Panc1 (cell line): ENCODE measurements around the gene B4GALT7. TPM values are rescaled to one million over a fixed set of nuclear protein-coding genes. Genes with fewer than 3 reads are reported as not detected.

Source experiments
- ATAC-seq: fragments of 200-7000 bp; cut with Tn5 transposase; 2 replicates; pipeline ENCODE4 v1.9.1; 2020; ENCODE audit warnings: mild to moderate bottlenecking, moderate library complexity
- BruUV-seq: library from RNA; stranded (reverse); fragments of 400-500 nt; replicated peaks from 2 replicates; lab custom pipeline; 2021; lab: Mats Ljungman, UMichigan
- CTCF ChIA-PET: fragments of 300-600 bp; sonication (Branson Sonifier 250); formaldehyde crosslinking; loops from one replicate; lab custom pipeline; 2022; ENCODE audit warnings: antibody characterized with exemption; lab: Charles Lee
- POLR2A ChIA-PET: fragments of 300-600 bp; sonication (Branson Sonifier 250); formaldehyde crosslinking; loops from one replicate; lab custom pipeline; 2022; ENCODE audit warnings: antibody characterized with exemption; lab: Charles Lee
- DNase-seq: peaks from one replicate; pipeline ENCODE4 v3.0.0-alpha.2; 2010; ENCODE audit warnings: low read depth, low spot score
- H3K27ac ChIP-seq: 2 replicates; pipeline ENCODE4 v1.5.1; 2011; ENCODE audit warnings: mild to moderate bottlenecking, low read length, inconsistent platforms
- H3K27me3 ChIP-seq: fragments of 200-500 bp; sonication (Bioruptor generic); 2 replicates; pipeline ENCODE4 v1.6.0; 2014; ENCODE audit warnings: low read length, inconsistent platforms; ENCODE audit not compliant: control insufficient read depth, insufficient read depth
- H3K36me3 ChIP-seq: fragments of 200-500 bp; sonication (Bioruptor generic); 2 replicates; pipeline ENCODE4 v1.5.1; 2014; ENCODE audit warnings: inconsistent platforms, mild to moderate bottlenecking, low read length, moderate library complexity; ENCODE audit not compliant: control insufficient read depth, insufficient read depth
- H3K4me1 ChIP-seq: 2 replicates; pipeline ENCODE4 v1.5.1; 2011; ENCODE audit warnings: inconsistent platforms, mild to moderate bottlenecking, low read length, moderate library complexity; ENCODE audit not compliant: control insufficient read depth, insufficient read depth
- H3K4me3 ChIP-seq, 2 experiments: 2 replicates each; pipeline ENCODE4 v1.5.1; 2011 to 2012; ENCODE audit warnings: low read depth in 2 of 2, low read length in 2 of 2, mild to moderate bottlenecking in 2 of 2, inconsistent platforms in 1 of 2, moderate library complexity in 1 of 2
- H3K9me3 ChIP-seq: fragments of 200-500 bp; sonication (Bioruptor generic); 2 replicates; pipeline ENCODE4 v1.5.1; 2014; ENCODE audit warnings: low read depth, mild to moderate bottlenecking, inconsistent platforms, low read length, moderate library complexity; ENCODE audit not compliant: control insufficient read depth, insufficient read depth
- POLR2AphosphoS5 ChIP-seq: IDR thresholded peaks from 2 replicates; pipeline ENCODE4 v1.6.1; 2012; ENCODE audit warnings: mild to moderate bottlenecking, low read depth, low read length, moderate library complexity
- SIN3A ChIP-seq: IDR thresholded peaks from 2 replicates; pipeline ENCODE4 v1.6.1; 2012; ENCODE audit warnings: low read depth, mild to moderate bottlenecking, low read length, moderate library complexity, borderline replicate concordance; ENCODE audit not compliant: insufficient read depth
- TCF7L2 ChIP-seq: IDR thresholded peaks from 2 replicates; pipeline ENCODE4 v1.6.1; 2011; ENCODE audit warnings: mild to moderate bottlenecking, low read depth, low read length, inconsistent platforms
- in situ Hi-C: cut with HindIII; loops from 2 replicates; pipeline ENCODE4 v1.10.0; 2016; ENCODE audit warnings: low sequenced_read_pairs, low pct_unique_long_range_greater_than_20kb
- intact Hi-C: fragments of 100-400 bp; cut with micrococcal nuclease; formaldehyde crosslinking; loops from one replicate; pipeline ENCODE4 v1.10.0; 2022; ENCODE audit not compliant: unreplicated experiment
- total RNA-seq: library from RNA; stranded (reverse); gene quantifications from one replicate; pipeline ENCODE4 v1.2.1, GENCODE V29; 2021; ENCODE audit not compliant: unreplicated experiment
- TF ChIP-seq, protein P1 (sequence below): fragments of 450-650 bp; IDR thresholded peaks from 2 replicates; pipeline ENCODE4 v1.5.1; 2017; ENCODE audit warnings: mild to moderate bottlenecking
- TF ChIP-seq, protein P2 (sequence below), 2 experiments: IDR thresholded peaks; 2 replicates each; pipeline ENCODE4 v1.6.1; 2011 to 2012; ENCODE audit warnings: low read depth in 2 of 2, control low read depth in 1 of 2, low read length in 1 of 2, mild to moderate bottlenecking in 1 of 2, moderate library complexity in 1 of 2; ENCODE audit not compliant: insufficient read depth in 1 of 2

Gene B4GALT7
- total RNA-seq, 1 experiment from 2014 or later, result 38.0 TPM

DNA sequence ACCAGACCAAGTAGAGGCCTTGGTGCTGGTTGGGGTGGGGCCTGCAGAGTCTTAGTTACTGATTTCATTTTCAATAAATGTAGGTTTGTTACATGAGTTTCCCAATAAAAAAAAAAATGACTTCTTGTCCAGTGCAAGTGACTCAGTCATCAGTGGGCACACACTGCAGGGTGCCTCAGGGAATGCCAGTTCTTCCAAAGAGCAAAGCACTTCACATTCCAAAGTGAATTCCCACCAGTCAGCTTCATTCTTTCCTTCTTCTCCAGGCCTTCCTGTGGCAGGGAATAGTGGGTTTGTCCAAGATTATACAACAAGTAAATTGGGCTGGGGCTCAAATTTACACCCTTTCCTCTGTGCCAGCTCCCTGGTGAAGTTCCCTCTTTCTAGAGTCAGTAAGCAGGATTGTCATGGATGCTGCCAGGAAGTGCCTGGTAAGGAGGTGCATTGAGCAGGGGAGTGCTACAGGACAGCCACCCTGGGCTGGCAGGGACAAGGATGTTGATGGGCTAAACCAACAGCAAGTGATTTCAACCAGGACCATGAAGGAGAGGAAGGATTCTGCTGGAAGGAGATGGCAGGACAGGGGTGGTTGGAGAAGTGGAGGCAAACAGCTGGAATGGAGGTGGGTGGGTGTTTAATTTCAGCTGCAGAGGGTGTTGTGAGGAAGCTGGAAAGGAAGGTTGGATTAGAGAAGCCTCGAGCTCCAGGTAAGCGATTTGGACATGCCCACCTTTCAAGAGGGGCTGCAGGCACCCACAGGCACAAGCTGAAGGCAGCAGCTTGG is 3.7 kb upstream of the B4GALT7 start:
- no peak for TF ChIP-seq POLR2AphosphoS5
- TF ChIP-seq, protein P1, sequence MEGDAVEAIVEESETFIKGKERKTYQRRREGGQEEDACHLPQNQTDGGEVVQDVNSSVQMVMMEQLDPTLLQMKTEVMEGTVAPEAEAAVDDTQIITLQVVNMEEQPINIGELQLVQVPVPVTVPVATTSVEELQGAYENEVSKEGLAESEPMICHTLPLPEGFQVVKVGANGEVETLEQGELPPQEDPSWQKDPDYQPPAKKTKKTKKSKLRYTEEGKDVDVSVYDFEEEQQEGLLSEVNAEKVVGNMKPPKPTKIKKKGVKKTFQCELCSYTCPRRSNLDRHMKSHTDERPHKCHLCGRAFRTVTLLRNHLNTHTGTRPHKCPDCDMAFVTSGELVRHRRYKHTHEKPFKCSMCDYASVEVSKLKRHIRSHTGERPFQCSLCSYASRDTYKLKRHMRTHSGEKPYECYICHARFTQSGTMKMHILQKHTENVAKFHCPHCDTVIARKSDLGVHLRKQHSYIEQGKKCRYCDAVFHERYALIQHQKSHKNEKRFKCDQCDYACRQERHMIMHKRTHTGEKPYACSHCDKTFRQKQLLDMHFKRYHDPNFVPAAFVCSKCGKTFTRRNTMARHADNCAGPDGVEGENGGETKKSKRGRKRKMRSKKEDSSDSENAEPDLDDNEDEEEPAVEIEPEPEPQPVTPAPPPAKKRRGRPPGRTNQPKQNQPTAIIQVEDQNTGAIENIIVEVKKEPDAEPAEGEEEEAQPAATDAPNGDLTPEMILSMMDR, result no peak
- no peak for TF ChIP-seq SIN3A
- TF ChIP-seq TCF7L2, result no peak
- TF ChIP-seq, protein P2, sequence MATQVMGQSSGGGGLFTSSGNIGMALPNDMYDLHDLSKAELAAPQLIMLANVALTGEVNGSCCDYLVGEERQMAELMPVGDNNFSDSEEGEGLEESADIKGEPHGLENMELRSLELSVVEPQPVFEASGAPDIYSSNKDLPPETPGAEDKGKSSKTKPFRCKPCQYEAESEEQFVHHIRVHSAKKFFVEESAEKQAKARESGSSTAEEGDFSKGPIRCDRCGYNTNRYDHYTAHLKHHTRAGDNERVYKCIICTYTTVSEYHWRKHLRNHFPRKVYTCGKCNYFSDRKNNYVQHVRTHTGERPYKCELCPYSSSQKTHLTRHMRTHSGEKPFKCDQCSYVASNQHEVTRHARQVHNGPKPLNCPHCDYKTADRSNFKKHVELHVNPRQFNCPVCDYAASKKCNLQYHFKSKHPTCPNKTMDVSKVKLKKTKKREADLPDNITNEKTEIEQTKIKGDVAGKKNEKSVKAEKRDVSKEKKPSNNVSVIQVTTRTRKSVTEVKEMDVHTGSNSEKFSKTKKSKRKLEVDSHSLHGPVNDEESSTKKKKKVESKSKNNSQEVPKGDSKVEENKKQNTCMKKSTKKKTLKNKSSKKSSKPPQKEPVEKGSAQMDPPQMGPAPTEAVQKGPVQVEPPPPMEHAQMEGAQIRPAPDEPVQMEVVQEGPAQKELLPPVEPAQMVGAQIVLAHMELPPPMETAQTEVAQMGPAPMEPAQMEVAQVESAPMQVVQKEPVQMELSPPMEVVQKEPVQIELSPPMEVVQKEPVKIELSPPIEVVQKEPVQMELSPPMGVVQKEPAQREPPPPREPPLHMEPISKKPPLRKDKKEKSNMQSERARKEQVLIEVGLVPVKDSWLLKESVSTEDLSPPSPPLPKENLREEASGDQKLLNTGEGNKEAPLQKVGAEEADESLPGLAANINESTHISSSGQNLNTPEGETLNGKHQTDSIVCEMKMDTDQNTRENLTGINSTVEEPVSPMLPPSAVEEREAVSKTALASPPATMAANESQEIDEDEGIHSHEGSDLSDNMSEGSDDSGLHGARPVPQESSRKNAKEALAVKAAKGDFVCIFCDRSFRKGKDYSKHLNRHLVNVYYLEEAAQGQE (IDR thresholded peaks at IDR 0.05; ENCODE audit: insufficient read depth in 1 of 2, low read depth in 2 of 2, low read length in 1 of 2), result no peak
- in situ Hi-C loops, result loop anchor here (10.0 kb wide), 1 partner anchor 51 kb away; no protein-coding TSS in a partner anchor
- DNase-seq (no peak), ATAC-seq (no peak)
- no peak overlapping the region for H3K4me3 ChIP-seq
- BruUV-seq, result no TSS peak
- no peak overlapping the region for H3K27ac ChIP-seq
- intact Hi-C loops, result no loop called here
- POLR2A ChIA-PET, result interaction anchor here (0.5 kb wide), 1 partner anchor 17 kb away, joined by 9 read pairs; no protein-coding TSS in a partner anchor
- CTCF ChIA-PET, result no interaction called here
- peaks cover 14% of the 10 kb centered on the region for H3K36me3 ChIP-seq
- H3K4me1 ChIP-seq, result peaks cover 11% of the 10 kb centered on the region
- H3K27me3 ChIP-seq, result 0 out of 2 replicates have a peak, but pooled peaks cover under 1% of the 10 kb centered on the region
- H3K9me3 ChIP-seq, result no peaks in the 10 kb centered on the region

DNA sequence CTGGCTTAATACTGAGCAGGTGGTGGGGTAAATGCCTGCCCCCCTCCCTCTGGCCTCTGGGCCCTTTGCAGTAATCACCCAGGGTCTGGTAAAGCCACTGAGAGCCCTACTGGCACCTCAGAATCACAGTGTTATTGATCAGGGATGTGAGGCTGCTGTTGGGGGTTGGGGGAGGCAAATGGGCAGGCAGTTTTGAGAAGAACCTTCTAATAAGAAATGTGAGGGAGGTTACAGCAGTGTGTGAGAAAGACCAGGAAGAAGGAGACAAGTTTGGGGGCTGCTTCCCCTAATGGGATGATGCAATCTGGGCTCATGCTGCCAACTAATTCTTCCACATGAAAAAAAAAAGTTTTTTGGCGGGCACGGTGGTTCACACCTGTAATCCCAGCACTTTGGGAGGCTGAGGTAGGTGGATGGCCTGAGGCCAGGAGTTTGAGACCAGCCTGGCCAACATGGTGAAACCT is 3.1 kb upstream of the B4GALT7 start:
- BruUV-seq, result no TSS peak
- H3K4me3 ChIP-seq, result no peak overlapping the region
- H3K36me3 ChIP-seq, result peaks cover 14% of the 10 kb centered on the region
- TF ChIP-seq POLR2AphosphoS5 (no peak), SIN3A (no peak), TCF7L2 (no peak)
- TF ChIP-seq, protein P1, result no peak
- TF ChIP-seq, protein P2 (IDR thresholded peaks at IDR 0.05; ENCODE audit: insufficient read depth in 1 of 2, low read depth in 2 of 2, low read length in 1 of 2), result no peak
- in situ Hi-C loops, result loop anchor here (10.0 kb wide), 1 partner anchor 52 kb away; no protein-coding TSS in a partner anchor
- intact Hi-C loops, result no loop called here
- peaks cover 11% of the 10 kb centered on the region for H3K4me1 ChIP-seq
- H3K27me3 ChIP-seq, result no peaks in the 10 kb centered on the region
- ChIA-PET POLR2A (interaction anchor here (0.6 to 0.7 kb wide), 2 partner anchors 38 to 99 kb away, joined by 3 to 7 read pairs; no protein-coding TSS in a partner anchor), CTCF (no interaction called here)
- no peak overlapping the region for H3K27ac ChIP-seq
- H3K9me3 ChIP-seq, result no peaks in the 10 kb centered on the region
- no peak for ATAC-seq
- no peak for DNase-seq
